Measurements from ENCODE around the gene ZNF460. TPM values are rescaled to one million over a fixed set of nuclear protein-coding genes. Genes with fewer than 3 reads are reported as not detected.

Gene ZNF460
- total and polyA plus RNA-seq, 5 donors from 2014 or later, result 3.0 to 68.5 (median 6.0) TPM

DNA sequence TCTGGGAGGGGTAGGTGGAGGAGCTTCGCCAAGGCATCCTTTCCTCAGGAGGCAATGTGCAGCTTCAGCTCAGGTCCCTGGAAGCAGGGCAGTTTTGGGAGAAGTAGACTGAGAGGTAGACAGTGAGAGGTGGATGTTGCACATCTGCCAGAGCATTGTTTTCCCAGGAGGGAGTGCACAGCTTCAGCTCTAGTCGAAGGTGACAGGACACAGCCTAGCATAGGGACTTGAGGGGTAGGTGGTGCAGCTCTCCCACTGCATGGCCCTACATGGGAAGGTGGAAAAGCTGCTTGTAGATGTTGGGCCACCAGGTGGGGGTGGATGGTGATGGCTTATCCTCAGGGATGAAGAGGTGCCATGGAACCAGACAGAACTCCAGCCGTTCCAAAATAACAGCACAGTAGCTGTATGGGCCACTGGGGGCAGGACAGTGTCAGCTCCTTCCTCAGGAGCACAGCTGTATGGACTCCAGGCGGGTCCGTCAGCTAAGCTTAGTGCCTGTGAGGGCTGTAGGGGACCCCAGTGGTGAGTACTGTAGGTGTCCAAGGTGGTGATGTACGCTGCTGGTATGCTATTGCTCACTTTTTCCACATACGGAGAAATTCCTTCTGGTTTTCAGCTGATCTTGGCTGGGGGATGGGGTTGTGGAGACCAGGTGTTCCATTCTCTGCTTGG lies 22.6 kb downstream of the ZNF460 start:
- Mint-ChIP-seq H3K27ac (no peak overlapping the region), H3K4me3 (no peak overlapping the region), H3K36me3 (peaks cover 41% of the 10 kb centered on the region), H3K9me3 (peaks cover 0 to 25% (median 12%) of the 10 kb centered on the region in 7 donors), H3K4me1 (peaks cover 0 to 7% (median 5%) of the 10 kb centered on the region in 4 donors), H3K27me3 (no peaks in the 10 kb centered on the region)
- no peak for ATAC-seq (ENCODE audit: low read depth in 2 of 2)
- Histone ChIP-seq H3K4me3 (ENCODE audit: low read depth, low read length) (no peak overlapping the region), H3K4me1 (ENCODE audit: control insufficient read depth, insufficient read depth, low read length, poor library complexity, severe bottlenecking) (no peaks in the 10 kb centered on the region), H3K27me3 (ENCODE audit: control insufficient read depth, insufficient read depth, low read length) (no peaks in the 10 kb centered on the region), H3K9me3 (ENCODE audit: control insufficient read depth in 2 of 2, low read length in 2 of 2) (peaks cover 3 to 25% of the 10 kb centered on the region in 2 experiments), H3K27ac (ENCODE audit: insufficient read depth, low read length, poor library complexity, severe bottlenecking) (no peak overlapping the region), H3K36me3 (ENCODE audit: control insufficient read depth, insufficient read depth, low read length) (peaks cover 15% of the 10 kb centered on the region)
- DNase-seq, result no peak

DNA sequence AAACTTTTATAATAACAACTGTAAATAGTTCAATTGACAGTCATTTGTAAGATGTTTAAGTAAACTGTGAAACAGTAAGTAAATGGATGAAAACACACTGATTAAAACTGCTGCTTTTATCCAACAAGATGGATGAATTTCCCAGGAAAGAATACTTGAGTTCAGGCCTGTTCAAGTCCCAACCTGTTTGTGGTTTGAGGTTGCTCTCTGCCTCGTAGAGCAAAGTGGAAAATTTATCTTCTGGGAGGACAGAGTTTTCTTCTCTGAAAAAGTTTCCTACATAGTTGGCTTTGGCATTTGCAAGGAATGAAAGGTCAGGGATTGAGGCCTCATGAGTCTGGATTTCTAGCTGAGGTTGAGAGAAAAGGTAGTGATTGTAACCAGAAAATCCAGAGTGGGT lies 24.8 kb downstream of the ZNF460 start:
- peaks cover 3 to 21% of the 10 kb centered on the region in 2 experiments for H3K9me3 ChIP-seq (ENCODE audit: control insufficient read depth in 2 of 2, low read length in 2 of 2)
- H3K36me3 ChIP-seq (ENCODE audit: control insufficient read depth, insufficient read depth, low read length), result peaks cover 10% of the 10 kb centered on the region
- H3K27ac ChIP-seq (ENCODE audit: insufficient read depth, low read length, poor library complexity, severe bottlenecking), result no peak overlapping the region
- no peak overlapping the region for H3K4me3 ChIP-seq (ENCODE audit: low read depth, low read length)
- DNase-seq (no peak), ATAC-seq (ENCODE audit: low read depth in 2 of 2) (no peak)
- H3K27ac Mint-ChIP-seq, result no peak overlapping the region
- H3K4me3 Mint-ChIP-seq, result no peak overlapping the region
- H3K36me3 Mint-ChIP-seq, result peaks cover 25% of the 10 kb centered on the region
- peaks cover 0 to 28% (median 8%) of the 10 kb centered on the region in 7 donors for H3K9me3 Mint-ChIP-seq
- H3K4me1 Mint-ChIP-seq, result peaks cover 0 to 4% (median 0%) of the 10 kb centered on the region in 4 donors
- no peaks in the 10 kb centered on the region for H3K27me3 Mint-ChIP-seq
- no peaks in the 10 kb centered on the region for H3K4me1 ChIP-seq (ENCODE audit: control insufficient read depth, insufficient read depth, low read length, poor library complexity, severe bottlenecking)
- H3K27me3 ChIP-seq (ENCODE audit: control insufficient read depth, insufficient read depth, low read length), result no peaks in the 10 kb centered on the region

DNA sequence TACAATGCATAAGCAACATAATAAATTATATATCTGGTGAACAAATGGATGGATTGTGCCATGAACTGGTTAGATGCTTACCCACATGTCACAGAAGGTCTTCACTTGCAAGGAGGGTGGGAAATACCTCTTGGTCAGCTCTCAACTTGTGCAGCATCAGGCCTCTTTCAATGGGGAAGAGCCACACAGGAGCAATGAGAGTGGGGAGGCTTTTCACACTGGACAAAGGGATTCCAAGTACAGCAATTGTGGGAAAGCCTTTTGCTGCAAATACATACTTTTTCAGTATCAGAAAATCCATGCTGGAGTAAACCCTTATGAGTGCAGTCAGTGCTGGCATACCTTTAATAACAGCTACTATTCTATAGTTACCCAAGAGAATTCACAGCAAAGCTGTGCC lies 28.2 kb downstream of the ZNF460 start:
- Mint-ChIP-seq H3K27ac (no peak overlapping the region), H3K36me3 (peaks cover 5% of the 10 kb centered on the region), H3K9me3 (peaks cover 0 to 16% (median 4%) of the 10 kb centered on the region in 7 donors), H3K27me3 (peaks cover 4% of the 10 kb centered on the region), H3K4me1 (no peaks in the 10 kb centered on the region), H3K4me3 (no peak overlapping the region)
- H3K27ac ChIP-seq (ENCODE audit: insufficient read depth, low read length, poor library complexity, severe bottlenecking), result no peak overlapping the region
- H3K36me3 ChIP-seq (ENCODE audit: control insufficient read depth, insufficient read depth, low read length), result no peaks in the 10 kb centered on the region
- DNase-seq (no peak), ATAC-seq (ENCODE audit: low read depth in 2 of 2) (no peak)
- peaks cover 2 to 10% of the 10 kb centered on the region in 2 experiments for H3K9me3 ChIP-seq (ENCODE audit: control insufficient read depth in 2 of 2, low read length in 2 of 2)
- H3K4me3 ChIP-seq (ENCODE audit: low read depth, low read length), result no peak overlapping the region
- no peaks in the 10 kb centered on the region for H3K4me1 ChIP-seq (ENCODE audit: control insufficient read depth, insufficient read depth, low read length, poor library complexity, severe bottlenecking)
- no peaks in the 10 kb centered on the region for H3K27me3 ChIP-seq (ENCODE audit: control insufficient read depth, insufficient read depth, low read length)

- H3K27me3 ChIP-seq (ENCODE audit: control insufficient read depth, insufficient read depth, low read length), result no peaks in the 10 kb centered on the region
- H3K27ac Mint-ChIP-seq, result no peak overlapping the region
- DNase-seq (no peak), ATAC-seq (ENCODE audit: low read depth in 2 of 2) (no peak)
- no peaks in the 10 kb centered on the region for H3K36me3 ChIP-seq (ENCODE audit: control insufficient read depth, insufficient read depth, low read length)
- no peak overlapping the region for H3K4me3 ChIP-seq (ENCODE audit: low read depth, low read length)
- H3K9me3 Mint-ChIP-seq, result peaks cover 0 to 17% (median 15%) of the 10 kb centered on the region in 7 donors
- H3K4me1 ChIP-seq (ENCODE audit: control insufficient read depth, insufficient read depth, low read length, poor library complexity, severe bottlenecking), result no peaks in the 10 kb centered on the region
- peaks cover 3 to 5% of the 10 kb centered on the region in 2 experiments for H3K9me3 ChIP-seq (ENCODE audit: control insufficient read depth in 2 of 2, low read length in 2 of 2)
- H3K27me3 Mint-ChIP-seq, result peaks cover 10% of the 10 kb centered on the region
- H3K4me3 Mint-ChIP-seq, result no peak overlapping the region
- no peak overlapping the region for H3K27ac ChIP-seq (ENCODE audit: insufficient read depth, low read length, poor library complexity, severe bottlenecking)
- H3K4me1 Mint-ChIP-seq, result no peaks in the 10 kb centered on the region
- H3K36me3 Mint-ChIP-seq, result peaks cover 5% of the 10 kb centered on the region
Measured at GRCh38 chr19:57310792-57311191, 30.5 kb downstream of the ZNF460 start.

- ATAC-seq (ENCODE audit: low read depth in 2 of 2) (no peak), DNase-seq (no peak)
- Mint-ChIP-seq H3K27me3 (peaks cover 28% of the 10 kb centered on the region), H3K9me3 (peaks cover 3 to 26% (median 14%) of the 10 kb centered on the region in 7 donors), H3K4me3 (no peak overlapping the region), H3K36me3 (peaks cover 5% of the 10 kb centered on the region), H3K4me1 (no peaks in the 10 kb centered on the region), H3K27ac (no peak overlapping the region)
- Histone ChIP-seq H3K9me3 (ENCODE audit: control insufficient read depth in 2 of 2, low read length in 2 of 2) (peaks cover 0 to 8% of the 10 kb centered on the region in 2 experiments), H3K4me1 (ENCODE audit: control insufficient read depth, insufficient read depth, low read length, poor library complexity, severe bottlenecking) (no peaks in the 10 kb centered on the region), H3K27me3 (ENCODE audit: control insufficient read depth, insufficient read depth, low read length) (peaks cover 6% of the 10 kb centered on the region), H3K36me3 (ENCODE audit: control insufficient read depth, insufficient read depth, low read length) (no peaks in the 10 kb centered on the region), H3K27ac (ENCODE audit: insufficient read depth, low read length, poor library complexity, severe bottlenecking) (no peak overlapping the region), H3K4me3 (ENCODE audit: low read depth, low read length) (no peak overlapping the region)
Measured at GRCh38 chr19:57314146-57314545, 33.9 kb downstream of the ZNF460 start.

DNA sequence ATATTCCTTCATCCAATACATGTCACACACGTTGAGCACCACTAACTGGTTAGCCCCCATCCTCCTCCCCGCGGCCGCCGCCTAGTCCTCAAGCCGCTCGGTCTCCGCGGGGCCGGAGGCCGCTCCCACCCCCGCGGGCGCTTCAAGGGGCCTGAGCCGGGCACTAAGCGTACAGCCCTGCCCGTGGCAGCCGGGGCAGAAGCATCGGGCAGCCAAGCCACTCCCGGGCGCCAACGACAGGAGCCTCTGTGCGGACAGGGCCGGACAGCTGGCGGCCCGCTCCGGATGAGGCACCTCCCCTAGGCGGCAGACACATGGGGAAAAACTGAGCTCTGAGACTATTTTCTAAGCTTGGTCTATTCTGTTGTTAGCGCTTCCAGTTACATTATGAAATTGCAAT lies 37.2 kb downstream of the ZNF460 start:
- H3K4me1 ChIP-seq (ENCODE audit: control insufficient read depth, insufficient read depth, low read length, poor library complexity, severe bottlenecking), result peaks cover 24% of the 10 kb centered on the region
- no peak overlapping the region for H3K27ac Mint-ChIP-seq
- H3K36me3 Mint-ChIP-seq, result peaks cover 11% of the 10 kb centered on the region
- H3K27ac ChIP-seq (ENCODE audit: insufficient read depth, low read length, poor library complexity, severe bottlenecking), result no peak overlapping the region
- H3K27me3 ChIP-seq (ENCODE audit: control insufficient read depth, insufficient read depth, low read length), result peaks cover 6% of the 10 kb centered on the region
- peaks cover 34% of the 10 kb centered on the region for H3K27me3 Mint-ChIP-seq
- ATAC-seq (ENCODE audit: low read depth in 2 of 2), result no peak
- peaks cover 2 to 27% (median 11%) of the 10 kb centered on the region in 7 donors for H3K9me3 Mint-ChIP-seq
- DNase-seq, result no peak
- no peak overlapping the region for H3K4me3 ChIP-seq (ENCODE audit: low read depth, low read length)
- H3K9me3 ChIP-seq (ENCODE audit: control insufficient read depth in 2 of 2, low read length in 2 of 2), result peaks cover 6 to 9% of the 10 kb centered on the region in 2 experiments
- H3K4me3 Mint-ChIP-seq, result no peak overlapping the region
- peaks cover 14 to 25% (median 20%) of the 10 kb centered on the region in 4 donors for H3K4me1 Mint-ChIP-seq
- no peaks in the 10 kb centered on the region for H3K36me3 ChIP-seq (ENCODE audit: control insufficient read depth, insufficient read depth, low read length)

GRCh38 chr19:57319869-57320179 lies 39.5 kb downstream of the ZNF460 start:
- Mint-ChIP-seq H3K4me3 (peak overlapping the region; percentile 90 to 96 (median 94)), H3K27me3 (peaks cover 30% of the 10 kb centered on the region), H3K36me3 (peaks cover 31% of the 10 kb centered on the region), H3K27ac (peak overlapping the region; percentile 97 to 98 (median 97)), H3K4me1 (peaks cover 17 to 30% (median 24%) of the 10 kb centered on the region in 4 donors), H3K9me3 (peaks cover 4 to 32% (median 20%) of the 10 kb centered on the region in 7 donors)
- DNase-seq (no peak), ATAC-seq (ENCODE audit: low read depth in 2 of 2) (no peak)
- Histone ChIP-seq H3K36me3 (ENCODE audit: control insufficient read depth, insufficient read depth, low read length) (peaks cover 16% of the 10 kb centered on the region), H3K4me1 (ENCODE audit: control insufficient read depth, insufficient read depth, low read length, poor library complexity, severe bottlenecking) (peaks cover 24% of the 10 kb centered on the region), H3K27me3 (ENCODE audit: control insufficient read depth, insufficient read depth, low read length) (peaks cover 6% of the 10 kb centered on the region), H3K4me3 (ENCODE audit: low read depth, low read length) (peak overlapping the region; percentile 67), H3K9me3 (ENCODE audit: control insufficient read depth in 2 of 2, low read length in 2 of 2) (peaks cover 21% of the 10 kb centered on the region in 2 experiments), H3K27ac (ENCODE audit: insufficient read depth, low read length, poor library complexity, severe bottlenecking) (peak overlapping the region; percentile 82)
